Activated CD8-positive, alpha-beta memory T cell treated with anti-CD3 and anti-CD28 coated beads for 48 hours (primary cell): ENCODE results near the gene MYH1.
"Not testable (repeated sequence)": the region's sequence is repeated elsewhere in the genome, so short reads cannot be mapped to it uniquely, and the experiment has no call there.

Experiments used
- DNase-seq, 3 experiments: peaks; one replicate each; pipeline ENCODE4 v3.0.0-alpha.2; 2020; ENCODE audit warnings: low read depth in 2 of 3, low spot score in 2 of 3

The MYH1 gene

DNA sequence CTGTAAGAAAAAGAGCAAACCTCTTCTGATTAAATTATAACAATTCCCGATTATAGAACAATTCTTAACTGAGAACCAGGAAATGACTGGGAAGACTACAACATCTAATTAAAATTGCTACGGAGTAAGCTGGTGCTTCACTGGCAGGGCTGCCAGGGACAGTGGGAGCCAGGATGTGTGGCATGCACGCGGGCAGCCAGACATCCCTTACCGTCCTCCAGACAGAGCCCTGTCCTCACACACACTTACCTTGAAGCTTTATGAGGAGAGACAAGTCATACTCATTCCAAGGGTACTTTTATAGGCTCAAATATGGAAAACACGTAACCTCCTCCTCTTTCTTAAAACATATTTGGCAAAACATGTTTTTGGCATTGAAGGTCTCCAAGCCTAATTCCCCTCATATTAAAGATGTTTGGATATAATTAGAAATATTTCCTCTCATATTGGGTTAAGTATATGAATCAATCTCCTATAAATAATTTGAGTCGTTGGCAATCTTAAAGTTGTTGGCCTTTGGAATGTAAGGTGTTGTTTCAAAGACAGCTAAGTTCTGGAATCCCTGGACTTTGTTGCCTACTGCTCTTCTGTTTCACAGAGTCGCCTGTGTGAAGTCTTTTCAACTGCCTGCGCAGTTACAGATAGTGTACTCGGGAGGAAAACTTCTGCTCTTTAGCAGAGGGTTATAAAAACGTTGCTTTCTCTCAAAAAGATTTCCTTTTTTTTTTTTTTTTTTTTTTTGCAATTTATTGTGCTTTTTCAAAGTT, at the start of gene MYH1:
MYH1 (minus strand) TSS at position 272 of the 767 bp plus-strand sequence. CDS start 1,900 bp downstream, outside the sequence.
- DNase-seq, result no peak

DNA sequence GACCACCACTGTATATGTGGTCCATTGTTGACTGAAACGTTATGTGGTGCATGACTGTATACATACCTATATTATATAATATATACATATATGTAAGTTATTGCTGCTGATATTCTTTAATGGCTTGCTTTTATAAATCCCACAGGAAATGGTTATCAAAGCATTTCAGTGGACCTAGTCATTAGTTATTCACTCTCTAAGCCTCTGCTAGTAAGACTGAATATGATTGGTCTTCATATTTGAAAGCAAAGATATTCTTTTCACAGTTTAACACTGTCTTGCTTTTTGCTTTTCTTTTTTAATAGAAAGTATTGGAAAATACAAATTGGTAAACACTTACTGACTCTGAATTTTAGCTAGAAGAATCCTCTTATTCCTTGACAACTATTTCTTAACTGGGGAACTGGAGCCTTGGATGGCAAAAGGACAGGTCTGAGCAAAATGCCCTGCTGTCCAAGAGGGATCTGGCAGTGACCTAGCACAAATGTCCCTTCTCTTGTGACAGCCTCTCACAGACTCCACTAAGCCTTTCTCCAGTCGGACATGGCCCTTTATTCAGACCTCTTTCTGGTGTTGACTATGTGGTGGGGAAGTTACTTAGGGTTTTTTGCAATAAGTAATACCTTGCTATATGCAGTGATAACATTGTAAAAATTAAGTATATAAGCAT, 45.8 kb upstream of the MYH1 start:
- no peak for DNase-seq

DNA sequence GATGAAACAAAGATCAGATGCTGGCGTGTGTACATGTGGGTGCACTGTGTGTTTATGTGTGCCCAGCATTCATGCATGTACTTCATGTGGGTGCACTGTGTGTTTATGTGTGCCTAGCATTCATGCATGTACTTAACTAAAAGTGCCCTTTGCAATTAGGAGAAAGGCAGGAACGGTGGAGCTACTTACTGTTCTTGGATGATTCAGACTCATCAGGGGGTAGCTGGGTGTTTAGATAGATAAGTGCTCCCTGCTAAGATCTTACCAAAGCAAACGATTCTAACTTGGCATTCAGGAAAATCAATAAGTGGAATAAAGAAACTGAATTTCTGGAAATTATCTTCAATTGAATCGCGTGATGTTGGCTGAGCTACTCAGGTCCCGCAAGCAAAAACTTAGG, 39.7 kb upstream of the MYH1 start:
- DNase-seq, result no peak

DNA sequence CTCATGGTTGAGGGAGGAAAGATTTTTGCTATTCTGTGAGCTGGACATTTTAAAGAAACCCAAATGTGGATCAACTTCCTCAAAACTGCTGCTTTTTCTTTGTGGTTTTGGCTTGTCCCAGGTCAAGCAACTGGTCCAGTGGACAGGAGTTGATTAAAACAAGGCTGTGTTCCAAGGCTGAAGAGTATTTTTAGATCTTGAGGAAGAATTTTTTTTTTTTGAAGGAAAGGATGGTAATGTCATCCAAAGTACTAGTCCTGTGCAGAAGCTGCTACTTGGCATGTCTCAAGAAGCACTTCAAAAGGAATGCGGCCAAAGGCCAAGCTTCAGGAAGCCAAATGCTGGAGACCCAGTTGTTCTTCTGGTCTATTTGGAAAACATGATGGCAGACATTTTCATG, 39.1 kb upstream of the MYH1 start:
- DNase-seq, result no peak

DNA sequence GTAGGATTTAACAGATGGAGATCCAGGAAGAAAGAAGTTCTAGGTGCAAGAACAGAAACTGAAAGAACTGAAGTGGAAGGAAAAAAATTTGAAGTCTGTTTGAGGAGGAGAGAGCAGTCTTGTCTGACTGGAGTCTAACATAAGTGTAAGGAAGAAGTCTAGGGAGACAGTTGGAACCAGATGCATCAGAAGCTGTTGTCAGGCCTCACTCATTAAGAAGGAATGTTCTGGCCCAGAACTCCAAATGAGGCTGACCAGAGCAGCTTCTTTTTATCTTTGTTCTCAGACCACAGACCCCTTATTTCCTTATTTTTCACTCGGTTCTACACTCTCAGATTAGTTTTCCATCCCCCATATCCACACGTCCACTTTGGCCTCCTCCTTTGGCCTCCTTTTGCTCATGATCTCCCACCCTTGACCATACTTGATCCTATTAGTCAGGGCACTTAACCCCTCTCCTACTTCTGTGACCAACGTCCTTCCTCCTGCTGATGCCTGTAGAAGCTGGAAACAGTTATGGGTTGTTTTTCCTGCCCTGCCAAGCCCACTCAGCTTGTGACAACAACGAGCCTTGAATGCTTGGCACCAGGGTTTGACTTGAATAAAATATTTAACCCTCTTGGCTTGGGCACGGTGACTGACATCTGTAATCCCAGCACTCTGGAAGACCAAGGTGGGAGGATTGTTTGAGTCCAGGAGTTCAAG, 38.1 kb upstream of the MYH1 start:
- no peak for DNase-seq

DNA sequence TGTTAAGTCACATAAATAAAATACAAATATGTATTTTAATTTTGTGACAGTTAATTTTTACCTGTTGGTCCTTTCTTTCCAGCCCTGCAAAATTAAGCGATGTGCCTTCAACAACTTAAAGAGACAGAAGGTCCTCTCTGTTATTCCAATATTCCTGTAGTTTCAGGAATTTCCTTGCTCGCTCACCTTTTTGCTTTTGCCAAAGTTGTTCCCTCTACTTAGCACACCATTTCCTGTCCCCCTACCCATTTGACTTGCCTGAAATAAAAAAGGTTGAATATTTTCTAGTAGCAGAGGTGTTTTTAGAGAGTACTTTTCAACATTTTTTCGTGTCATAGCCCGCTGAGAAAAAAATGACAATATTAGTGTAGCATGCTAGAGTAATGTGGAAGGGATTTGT, 31.7 kb upstream of the MYH1 start:
- DNase-seq, result no peak

DNA sequence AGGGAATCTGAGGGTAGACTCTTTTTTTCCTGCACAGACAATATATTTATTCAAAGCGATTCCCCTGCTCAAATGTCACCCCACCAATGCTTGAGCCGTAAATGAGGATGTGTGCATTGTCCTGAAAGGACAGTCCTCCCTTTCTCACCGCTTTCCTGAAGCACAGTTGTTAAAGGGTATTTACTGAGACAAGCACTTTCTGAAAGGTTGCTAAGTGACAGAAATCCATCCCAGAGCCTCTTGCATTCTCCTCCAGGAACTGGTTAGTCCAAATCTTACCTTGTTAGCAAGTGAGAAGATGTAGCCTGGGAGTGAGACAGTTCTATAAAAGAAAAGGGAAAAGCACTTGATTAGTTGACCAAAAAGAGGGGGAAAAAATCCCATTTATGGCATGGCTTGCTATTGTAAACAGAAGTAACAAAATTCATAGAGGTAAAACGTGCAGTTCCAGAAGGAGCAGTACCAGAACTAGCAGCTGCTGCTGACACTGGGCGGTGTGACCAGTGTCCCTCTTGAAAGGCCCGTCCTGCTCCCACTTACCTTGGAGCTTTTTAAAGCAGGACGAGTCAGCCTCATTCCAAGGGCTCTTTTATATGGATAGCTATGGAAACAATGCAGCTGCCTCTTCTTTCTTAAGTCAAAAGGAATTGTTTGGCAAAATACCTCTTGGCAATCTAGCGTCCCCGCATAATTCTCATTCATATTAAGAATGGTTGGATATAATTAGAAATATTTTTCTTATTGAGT, 30.9 kb upstream of the MYH1 start, which contains the start of gene MYH2:
MYH2 (minus strand) TSS at position 563 of the 747 bp plus-strand sequence. CDS start 1,738 bp downstream, outside the sequence.
- DNase-seq, result no peak

DNA sequence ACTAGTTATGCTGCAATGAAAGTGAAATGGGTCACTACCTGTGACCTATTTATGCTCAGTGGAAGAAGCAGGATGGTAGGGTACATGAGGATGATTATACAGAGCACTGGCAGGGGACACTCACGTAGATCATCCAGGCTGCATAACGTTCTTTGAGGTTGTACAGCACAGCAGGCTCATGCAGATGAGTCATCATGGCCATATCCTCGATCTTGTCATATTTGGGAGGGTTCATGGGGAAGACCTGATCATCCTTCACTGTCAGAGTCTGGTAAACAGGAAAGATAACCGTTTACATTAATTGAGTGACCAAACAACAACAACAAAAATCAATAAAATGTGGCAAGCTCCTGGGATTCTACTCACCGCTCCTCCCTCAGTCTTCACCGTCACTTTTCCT, 29.0 kb upstream of the MYH1 start:
- no peak for DNase-seq

DNA sequence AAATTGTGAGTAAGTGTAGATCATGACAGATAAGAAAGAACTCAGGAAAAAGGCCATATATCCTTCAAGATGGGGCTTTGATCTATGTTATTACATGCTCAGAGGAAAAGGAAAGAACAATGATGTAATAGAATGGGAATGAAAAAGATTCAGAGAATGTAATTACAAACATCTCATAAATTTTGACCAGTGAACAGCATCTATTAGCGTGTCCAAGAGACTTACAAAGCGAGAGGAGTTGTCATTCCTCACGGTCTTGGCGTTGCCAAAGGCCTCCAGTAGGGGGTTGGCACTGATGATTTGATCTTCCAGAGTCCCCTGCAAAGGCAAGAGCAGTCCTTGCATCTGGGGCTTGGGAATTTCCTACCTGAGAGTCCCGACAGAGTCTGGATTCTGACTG, 25.1 kb upstream of the MYH1 start:
- not testable (repeated sequence) for DNase-seq

DNA sequence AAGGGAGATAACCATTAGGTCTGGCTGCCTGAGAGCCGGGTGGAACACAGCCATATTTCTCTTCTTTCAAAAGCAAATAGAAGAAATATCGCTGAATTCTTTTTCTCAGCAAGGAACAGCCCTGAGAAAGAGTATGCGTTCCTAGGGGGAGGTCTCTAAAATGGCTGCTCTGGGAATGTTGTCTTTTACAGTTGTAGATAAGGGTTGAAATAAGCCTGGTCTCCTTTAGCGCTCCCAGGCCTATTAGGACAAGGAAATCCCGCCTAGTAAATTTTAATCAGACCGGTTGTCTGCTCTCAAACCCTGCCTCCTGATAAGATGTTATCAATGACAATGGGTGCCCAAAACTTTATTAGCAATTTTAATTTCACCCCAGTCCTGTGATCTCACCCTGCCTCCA, 22.8 kb upstream of the MYH1 start:
- DNase-seq, result not testable (repeated sequence)

DNA sequence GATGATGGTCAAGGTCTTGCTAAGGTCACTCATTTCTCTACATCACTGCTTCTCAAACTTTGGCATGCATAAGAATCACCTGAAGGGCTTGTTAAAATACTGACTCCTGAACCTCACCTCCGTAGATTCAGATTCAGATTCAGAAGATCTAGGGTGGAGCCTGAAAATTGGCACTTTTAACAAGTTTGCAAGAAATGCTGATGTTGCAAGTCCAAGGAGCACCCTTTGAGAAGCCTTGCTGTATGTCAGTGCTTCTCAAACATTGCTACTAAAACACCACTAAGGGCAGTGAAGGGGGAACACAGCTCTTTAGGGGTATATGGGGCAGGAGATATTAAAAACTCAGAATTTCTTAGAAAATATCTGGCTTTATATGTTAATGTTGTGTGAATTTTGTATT, 13.7 kb upstream of the MYH1 start:
- DNase-seq, result no peak

DNA sequence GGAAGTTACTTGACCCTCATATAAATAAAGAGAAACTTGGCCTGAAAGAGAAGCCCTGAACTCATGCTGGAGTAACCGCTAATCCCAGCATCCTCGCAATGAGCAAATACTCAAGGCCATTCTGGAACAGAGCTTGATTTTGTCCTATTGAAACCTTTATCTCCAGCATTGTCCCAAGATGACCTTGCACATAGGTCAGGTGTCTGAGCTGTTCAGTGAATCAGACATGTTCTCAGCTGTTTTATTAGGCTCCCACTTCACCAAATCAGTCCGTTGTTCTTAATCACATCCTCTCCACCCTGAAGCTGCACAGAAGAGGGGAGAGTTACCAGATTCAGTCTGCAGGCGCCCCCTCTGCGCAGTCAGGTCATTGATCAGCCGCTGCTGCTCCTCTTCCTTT, 9.1 kb upstream of the MYH1 start:
- DNase-seq, result no peak

DNA sequence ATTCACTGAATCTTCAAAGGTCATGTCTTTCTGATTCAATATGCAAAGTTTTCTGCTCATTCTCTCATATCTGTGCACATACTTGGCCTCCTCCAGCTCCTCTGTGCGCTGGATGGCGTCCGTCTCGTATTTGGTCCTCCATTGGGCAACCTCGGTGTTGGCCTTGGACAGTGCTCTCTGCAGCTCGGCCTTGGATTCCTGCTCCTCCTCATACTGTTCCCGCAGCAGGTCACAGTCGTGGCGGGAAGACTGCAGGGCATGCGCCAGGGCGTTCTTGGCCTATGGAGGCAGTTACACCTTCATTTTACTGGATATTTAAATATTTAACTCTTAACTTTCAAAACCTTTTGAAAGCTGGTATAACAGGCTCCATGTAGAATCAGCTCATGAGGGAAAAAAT, 8.2 kb upstream of the MYH1 start:
- no peak for DNase-seq

DNA sequence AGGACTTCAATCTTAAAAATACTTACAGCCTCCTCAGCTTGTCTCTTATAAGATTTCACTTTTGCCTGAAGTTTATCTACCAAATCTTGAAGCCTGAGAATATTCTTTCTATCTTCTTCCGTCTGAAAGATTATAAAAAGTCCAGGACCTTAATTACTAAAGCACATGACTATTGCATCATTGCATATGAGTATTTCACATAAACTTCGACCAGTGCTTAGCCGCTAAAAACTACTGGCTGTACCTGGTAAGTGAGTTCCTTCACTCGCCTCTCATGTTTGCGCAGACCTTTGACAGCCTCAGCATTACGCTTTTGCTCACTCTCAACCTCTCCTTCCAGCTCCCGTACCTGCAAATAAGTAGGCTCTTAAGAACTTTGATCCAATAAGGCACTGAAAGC, 4.7 kb upstream of the MYH1 start:
- no peak for DNase-seq

DNA sequence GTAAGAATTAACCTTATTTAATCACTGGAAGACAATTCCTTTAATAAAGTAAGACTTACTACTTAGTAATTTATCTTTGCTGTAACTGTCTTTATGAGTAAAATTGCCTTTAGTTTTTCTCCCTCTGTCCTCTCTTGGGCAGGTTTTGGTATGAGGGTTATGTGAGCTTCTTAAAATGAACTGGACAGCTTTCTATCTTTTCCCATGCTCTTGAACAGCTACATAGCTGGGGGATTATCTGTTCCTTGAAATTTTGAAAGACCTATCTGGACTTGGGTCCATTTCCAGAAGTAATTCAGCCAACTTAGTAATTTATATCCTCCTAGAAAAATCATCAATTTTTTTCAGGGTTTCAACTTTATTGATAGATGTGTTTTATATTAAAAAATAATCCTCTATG, 3.6 kb upstream of the MYH1 start:
- no peak for DNase-seq

DNA sequence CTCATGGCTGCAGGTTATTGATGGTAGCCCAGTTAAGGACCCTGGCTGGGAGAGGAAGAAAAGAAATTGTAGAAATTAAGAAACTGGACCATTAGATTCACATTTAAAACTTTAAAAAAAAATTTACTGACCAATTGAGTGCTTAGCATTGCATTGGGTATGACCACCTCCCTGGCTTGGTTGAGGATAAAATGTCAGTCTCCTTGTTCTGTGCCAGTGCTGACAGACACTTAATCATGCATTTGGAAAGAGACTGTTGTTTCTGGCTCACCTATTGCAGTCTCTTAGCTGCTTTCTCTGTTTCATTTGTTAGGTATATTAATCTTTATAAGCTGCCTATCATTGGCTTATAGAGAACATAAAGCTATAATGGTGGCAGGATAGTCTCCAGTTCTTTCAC, 1.7 kb downstream of the MYH1 start:
- no peak for DNase-seq

DNA sequence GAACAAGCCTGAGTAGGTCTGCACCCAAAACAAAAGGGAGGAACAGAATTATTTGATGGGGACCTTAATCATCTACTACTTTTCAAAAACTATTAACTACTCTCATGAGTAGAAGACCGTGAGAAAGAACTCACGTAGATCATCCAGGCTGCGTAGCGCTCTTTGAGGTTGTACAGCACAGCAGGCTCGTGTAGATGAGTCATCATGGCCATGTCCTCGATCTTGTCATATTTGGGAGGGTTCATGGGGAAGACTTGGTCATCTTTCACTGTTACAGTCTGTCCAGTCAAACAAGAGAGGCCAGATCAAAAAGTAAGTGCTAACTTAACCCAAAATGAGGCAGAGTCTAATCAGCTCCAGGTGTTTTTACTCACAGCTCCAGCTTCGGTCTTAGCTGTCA, 2.3 kb downstream of the MYH1 start:
- DNase-seq, result no peak

DNA sequence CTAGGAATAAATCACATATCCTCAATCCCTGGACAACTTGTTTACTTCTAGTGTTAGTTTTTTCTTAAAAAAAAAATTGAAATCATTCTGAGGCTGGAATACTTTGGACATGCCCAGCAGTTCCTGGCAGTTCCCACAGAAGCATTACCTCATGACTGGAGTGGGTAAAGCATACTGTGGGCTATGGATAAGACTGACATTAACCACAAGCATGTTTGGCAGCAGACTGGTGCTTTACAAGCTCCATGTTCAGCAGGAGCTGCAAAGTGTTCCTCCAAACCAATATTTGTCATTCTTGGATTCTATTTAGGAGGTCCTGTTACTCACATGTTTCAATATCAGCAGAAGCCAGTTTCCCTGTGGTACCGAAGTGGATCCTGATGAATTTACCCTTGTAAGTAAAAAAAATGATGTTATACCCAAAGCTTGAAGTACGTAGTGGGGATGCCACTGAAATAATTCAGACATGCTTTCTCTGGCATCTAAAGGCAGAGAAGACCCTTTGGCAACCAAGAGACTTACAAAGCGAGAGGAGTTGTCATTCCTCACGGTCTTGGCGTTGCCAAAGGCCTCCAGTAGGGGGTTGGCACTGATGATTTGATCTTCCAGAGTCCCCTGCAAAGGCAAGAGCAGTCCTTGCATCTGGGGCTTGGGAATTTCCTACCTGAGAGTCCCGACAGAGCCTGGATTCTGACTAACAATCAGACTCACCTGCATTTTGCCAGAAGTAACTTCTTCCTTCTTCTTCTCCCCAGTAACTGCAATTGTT, 4.9 kb downstream of the MYH1 start:
- no peak for DNase-seq

DNA sequence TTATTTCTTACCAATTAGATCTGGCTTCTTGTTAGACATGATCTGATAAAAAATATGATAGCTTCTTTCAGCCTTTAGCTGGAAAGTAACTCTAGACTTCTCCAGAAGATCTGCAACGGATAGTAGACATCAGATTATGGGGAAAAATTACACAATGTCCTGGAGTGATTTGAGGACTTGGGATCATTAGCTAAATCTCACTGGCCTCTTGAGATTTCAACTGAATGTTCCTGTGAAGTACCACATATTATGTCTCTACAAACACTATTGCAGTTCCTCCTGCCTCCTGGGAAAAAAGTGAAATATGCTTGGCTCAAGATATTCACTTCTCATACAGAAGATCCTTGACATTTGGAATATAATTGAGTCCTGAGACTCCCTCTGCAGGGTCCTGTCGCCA, 5.5 kb downstream of the MYH1 start:
- no peak for DNase-seq

DNA sequence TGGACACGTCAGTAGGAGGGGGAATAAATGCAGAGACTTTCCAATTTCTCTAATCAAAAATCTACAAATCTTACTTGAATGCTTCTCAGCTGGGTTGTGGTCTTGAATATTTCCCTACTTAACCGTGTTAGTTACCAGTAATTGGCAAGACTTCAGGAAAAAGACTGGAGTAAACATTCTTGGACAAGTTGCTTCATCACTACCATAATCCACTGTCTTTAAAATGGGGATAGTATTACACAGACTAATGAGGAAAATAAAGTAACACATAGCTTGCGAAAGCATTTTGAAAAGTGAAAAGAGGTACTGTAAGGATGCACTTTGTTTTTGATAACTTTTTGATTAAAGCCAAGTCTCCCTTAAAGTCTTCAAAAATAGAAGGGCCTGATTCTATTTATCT, 18.4 kb downstream of the MYH1 start:
- no peak for DNase-seq

DNA sequence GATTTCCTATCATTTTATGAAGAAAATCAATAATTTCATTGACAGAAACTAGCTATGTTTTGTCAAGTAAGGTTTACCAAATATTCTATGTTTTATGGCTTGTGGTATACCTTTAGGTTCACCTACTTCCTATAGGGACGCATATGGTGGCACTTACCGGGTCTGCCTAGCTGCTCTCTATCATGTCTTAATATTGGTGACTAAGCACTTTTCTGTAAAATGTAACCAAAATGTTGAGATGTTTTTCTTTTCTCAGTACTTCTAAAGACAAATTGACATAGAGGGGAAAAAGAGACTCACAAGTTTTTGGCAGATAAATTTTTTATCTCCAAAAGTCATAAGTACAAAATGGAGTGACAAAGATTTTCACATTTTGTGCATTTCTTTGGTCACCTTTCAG, 26.3 kb downstream of the MYH1 start:
- DNase-seq, result no peak
